ENCODE data around the gene CMIP.

CMIP gene

GRCh38 chr16:81462683-81463082, 18.1 kb downstream of the CMIP start:
- DNase-seq: no peak

GRCh38 chr16:81463296-81463890, 18.8 kb downstream of the CMIP start:
- DNase-seq: no peak

DNA sequence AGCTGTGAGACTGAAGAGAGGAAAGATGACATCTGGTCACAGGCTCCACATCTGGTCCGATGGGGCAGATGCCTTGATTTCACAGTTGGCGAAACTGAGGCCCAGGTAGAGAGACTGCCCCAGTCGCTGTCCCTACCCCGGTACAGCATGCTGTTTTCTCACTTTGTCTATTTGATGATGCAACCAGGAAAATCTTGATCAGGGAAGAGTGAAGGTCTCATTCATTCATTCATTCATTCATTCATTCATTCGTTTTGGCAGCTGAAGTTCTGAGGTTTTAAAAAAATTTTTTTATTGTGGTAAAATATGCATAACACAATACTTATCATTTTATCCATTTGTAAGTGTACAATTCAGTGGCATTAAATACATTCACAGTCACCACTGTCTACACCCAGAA, 19.7 kb downstream of the CMIP start:
- no peak for DNase-seq

DNA sequence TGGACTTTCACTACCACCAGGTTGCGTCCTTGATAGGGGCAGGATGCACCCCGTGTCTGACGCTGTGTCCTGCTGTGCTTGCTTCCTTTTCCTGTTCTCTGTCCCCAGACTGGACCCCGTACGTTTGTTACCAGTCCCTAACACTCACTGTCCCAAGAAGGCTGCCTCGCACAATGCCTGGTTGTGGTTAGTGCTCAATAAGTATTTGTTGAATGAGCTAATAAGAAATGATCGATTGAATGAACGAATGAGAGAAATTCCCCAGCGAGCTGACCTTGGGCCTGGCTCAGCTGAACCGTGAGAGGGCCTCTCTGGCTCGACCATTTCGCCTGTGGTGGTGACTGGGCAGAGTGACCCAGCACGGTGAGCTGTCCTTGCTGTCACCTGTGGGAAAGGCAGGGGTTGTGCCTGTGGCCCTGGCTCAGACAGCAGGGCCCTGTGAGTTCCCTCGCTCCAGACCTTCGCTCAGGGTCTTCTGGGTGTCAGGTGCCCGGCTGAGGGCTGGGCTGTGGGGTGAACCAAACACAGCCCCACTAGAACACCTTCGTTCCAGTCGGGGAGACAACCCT, 20.9 kb downstream of the CMIP start:
- no peak for DNase-seq

- DNase-seq: peak; percentile 18
These were observed 21.9 kb downstream of the CMIP start for GRCh38 chr16:81466356-81466980.

DNA sequence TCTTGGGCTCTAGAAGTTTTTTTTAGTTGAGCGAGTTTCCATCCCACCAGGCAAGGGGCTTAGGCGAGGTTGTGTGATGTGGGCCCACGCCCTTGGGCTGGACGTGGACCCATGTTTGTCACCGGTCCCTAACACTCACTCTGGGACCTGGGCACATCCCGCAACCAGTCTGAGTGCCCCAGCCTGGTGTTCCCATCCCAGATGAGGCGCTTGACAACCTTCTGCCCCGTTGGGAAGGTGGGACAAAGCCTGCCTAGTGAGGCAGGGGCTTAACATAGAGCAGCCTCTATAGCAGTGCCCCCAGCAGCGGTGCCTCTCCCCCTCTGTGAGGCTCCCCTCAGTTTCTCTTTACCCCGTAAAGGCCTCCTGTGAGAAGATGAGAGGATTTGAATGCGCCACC, 22.5 kb downstream of the CMIP start:
- DNase-seq: no peak

- DNase-seq: no peak
These were observed 23.2 kb downstream of the CMIP start for GRCh38 chr16:81467815-81468214.

GRCh38 chr16:81468269-81468902, 23.8 kb downstream of the CMIP start:
- no peak for DNase-seq

DNA sequence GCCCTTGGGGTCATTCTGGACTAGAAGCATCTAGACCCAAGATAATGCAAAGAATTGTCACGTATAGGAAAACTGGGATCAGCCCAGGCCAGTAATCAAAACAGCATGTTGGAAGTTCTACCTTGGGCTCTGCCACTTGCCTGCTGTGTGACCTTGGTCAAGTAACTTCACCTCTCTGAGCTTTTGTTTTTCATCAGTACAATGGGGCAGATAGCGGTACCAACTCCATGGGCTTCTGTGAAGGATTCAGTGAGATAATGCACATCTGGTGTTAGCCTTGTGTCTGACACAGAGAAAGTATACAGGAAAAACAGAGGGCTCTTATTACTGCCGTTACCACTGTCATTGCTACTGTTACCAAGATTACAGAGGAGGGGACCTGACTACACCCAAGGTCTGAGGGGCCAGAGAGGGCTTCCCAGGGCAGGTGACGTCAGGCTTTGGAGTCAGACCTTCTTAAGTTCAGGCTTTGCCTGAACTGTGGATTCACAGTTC, 24.6 kb downstream of the CMIP start:
- no peak for DNase-seq

- no peak for DNase-seq
These were observed 25.3 kb downstream of the CMIP start for GRCh38 chr16:81469710-81470535.

GRCh38 chr16:81470796-81471636, 26.4 kb downstream of the CMIP start:
- no peak for DNase-seq

- DNase-seq: no peak
These were observed 27.3 kb downstream of the CMIP start for GRCh38 chr16:81471882-81472281.

DNA sequence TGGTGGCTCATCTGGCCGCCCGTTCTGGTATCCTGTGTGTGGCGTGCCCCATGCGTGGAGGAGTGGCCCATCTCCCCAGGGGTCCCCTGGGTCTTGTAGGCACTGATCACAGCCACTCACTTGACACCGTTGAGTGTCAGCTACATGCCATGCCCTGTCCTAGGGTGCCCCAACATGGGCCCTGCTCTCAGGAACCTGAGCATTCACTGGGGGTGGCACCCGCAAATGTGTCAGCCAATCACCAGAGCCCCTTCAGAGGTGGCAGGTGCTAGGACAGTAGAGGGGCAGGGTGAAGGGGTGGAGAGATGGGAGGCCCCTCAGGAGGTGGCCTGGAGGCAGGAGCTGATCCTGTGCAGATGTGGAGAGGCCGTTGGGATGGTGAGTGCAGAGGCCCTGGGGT, 27.8 kb downstream of the CMIP start:
- DNase-seq: no peak

GRCh38 chr16:81473066-81473488, 28.5 kb downstream of the CMIP start:
- DNase-seq: no peak

GRCh38 chr16:81473558-81473957, 28.9 kb downstream of the CMIP start:
- DNase-seq: no peak

GRCh38 chr16:81473969-81474959, 29.7 kb downstream of the CMIP start:
- no peak for DNase-seq

- no peak for DNase-seq
These were observed 33.4 kb downstream of the CMIP start for GRCh38 chr16:81477697-81478693.

DNA sequence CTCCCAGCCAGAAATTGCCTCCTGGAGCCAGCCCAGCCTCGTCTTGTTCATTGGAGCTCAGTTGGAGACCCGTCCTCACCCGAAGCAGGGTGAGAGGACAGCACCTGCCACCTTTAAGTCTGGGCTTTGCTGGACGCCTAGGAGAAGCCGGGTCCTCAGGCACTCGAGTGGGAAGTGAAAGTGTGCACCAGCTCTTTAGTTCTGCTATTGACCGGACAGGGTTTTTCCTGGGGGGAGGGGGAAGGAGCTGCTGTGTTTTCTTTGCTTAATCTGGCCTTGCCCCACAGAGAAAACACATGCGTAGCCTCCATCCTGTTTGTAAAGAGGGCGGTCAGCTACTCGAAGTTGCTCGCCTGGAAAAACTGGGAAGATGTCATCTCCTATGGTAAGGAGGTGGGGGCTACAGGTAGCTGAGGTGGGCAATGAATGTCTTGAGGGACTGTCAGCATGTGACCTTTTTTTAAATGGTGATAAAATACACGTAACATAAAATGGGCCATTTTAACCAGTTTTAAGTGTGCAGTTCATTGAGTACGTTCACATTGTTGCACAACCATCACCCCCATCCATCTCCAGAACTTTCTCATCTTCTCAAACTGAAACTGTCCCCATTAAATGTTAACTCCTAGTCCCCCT, 34.4 kb downstream of the CMIP start:
- no peak for DNase-seq

All from fibroblast of skin of abdomen (primary cell).